Spleen (tissue), 7 donors: ENCODE results near the gene OSBPL9.

Experiments
- CTCF ChIP-seq, 11 experiments: fragments of 200-600 bp in 7 of 11; fragments of 450-650 bp in 4 of 11; sonication (generic) in 4 of 11; IDR thresholded peaks in 8 of 11; conservative IDR thresholded peaks in 3 of 11; 1 replicate in 7 of 11; 2 replicates in 4 of 11; pipeline versions ENCODE4 v1.4.0 to v1.8.0; 2016 to 2021; ENCODE audit warnings: antibody characterized with exemption in 11 of 11, inconsistent platforms in 4 of 11, mild to moderate bottlenecking in 1 of 11
- POLR2A ChIP-seq, 3 donors: fragments of 450-650 bp; IDR thresholded peaks; one replicate each; pipeline ENCODE4 v1.5.1; 2017; ENCODE audit warnings: antibody characterized with exemption in 3 of 3, mild to moderate bottlenecking in 1 of 3
- donor health status: DM: no; HTN: no; CAD: no; lungs with moderate emphysema.
- donor health status: DM: no; HTN: no; CAD: no.
- donor health status: DM: no; HTN: no; CAD: no.

GRCh38 chr1:51639694-51640093 lies 22.8 kb downstream of the OSBPL9 start:
- TF ChIP-seq CTCF (IDR thresholded peaks at IDR 0.05 in 8 of 11, conservative IDR thresholded peaks at IDR 0.05 in 3 of 11) (no peak), POLR2A (IDR thresholded peaks at IDR 0.05) (no peak)
